ENCODE data around the gene FTCD. TPM values are rescaled to one million over a fixed set of nuclear protein-coding genes. Genes with fewer than 3 reads are reported as not detected.

The FTCD gene
- total and polyA plus RNA-seq, 2 of the 8 experiments (the other 6 are each of a cell fraction or from before 2014, with no cell fraction given): 3.3 to 4.9 TPM

- TF ChIP-seq CBX8 (IDR thresholded peaks at IDR 0.05; ENCODE audit: borderline replicate concordance, low read depth, low read length) (no peak), JUND (IDR thresholded peaks at IDR 0.05; ENCODE audit: low read length) (no peak), POU5F1 (IDR thresholded peaks at IDR 0.05; ENCODE audit: low read depth, low read length) (no peak), SIN3A (conservative IDR thresholded peaks at IDR 0.05 in 1 of 2, IDR thresholded peaks at IDR 0.05 in 1 of 2; ENCODE audit: low read depth in 1 of 2, low read length in 2 of 2) (no peak), EGR1 (IDR thresholded peaks at IDR 0.05; ENCODE audit: borderline replicate concordance, low read depth, low read length) (no peak), CTBP2 (IDR thresholded peaks at IDR 0.05; ENCODE audit: borderline replicate concordance, insufficient read depth, insufficient read length, low read length) (no peak), ASH2L (IDR thresholded peaks at IDR 0.05; ENCODE audit: low read length) (no peak), KDM4A (IDR thresholded peaks at IDR 0.05; ENCODE audit: low read depth, low read length, severe bottlenecking) (no peak), TAF7 (optimal IDR thresholded peaks at IDR 0.05; ENCODE audit: borderline replicate concordance, low read depth, low read length) (no peak)
Observed at GRCh38 chr21:46119144-46119636, 36.2 kb downstream of the FTCD start (continued).

Measured in H1 (cell line).